ENCODE measurements around the gene SIRT5. TPM values are rescaled to one million over a fixed set of nuclear protein-coding genes. Genes with fewer than 3 reads are reported as not detected.

The SIRT5 gene
- total RNA-seq, 4 donors from 2014 or later: 7.5 to 13.1 (median 10.0) TPM

DNA sequence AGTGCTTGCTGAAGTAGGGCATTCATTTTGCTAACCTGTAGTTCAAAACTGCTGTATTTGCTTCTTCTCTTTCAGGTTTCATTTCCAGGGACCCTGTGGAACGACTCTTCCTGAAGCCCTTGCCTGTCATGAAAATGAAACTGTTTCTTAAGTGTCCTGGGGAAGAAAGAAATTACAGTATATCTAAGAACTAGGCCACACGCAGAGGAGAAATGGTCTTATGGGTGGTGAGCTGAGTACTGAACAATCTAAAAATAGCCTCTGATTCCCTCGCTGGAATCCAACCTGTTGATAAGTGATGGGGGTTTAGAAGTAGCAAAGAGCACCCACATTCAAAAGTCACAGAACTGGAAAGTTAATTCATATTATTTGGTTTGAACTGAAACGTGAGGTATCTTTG is 37.3 kb downstream of the SIRT5 start:
- Histone ChIP-seq H3K36me3 (peaks cover 0 to 26% of the 10 kb centered on the region in 2 donors), H3K27me3 (no peaks in the 10 kb centered on the region), H3K4me1 (peaks cover 7 to 19% (median 8%) of the 10 kb centered on the region in 3 donors), H3K9me3 (no peaks in the 10 kb centered on the region), H3K4me3 (no peak overlapping the region), H3K27ac (no peak overlapping the region)
- WGBS, 2 donors (ENCODE audit: low coverage in 1 of 2): 30 to 49% methylated on average over 3 of the region's 4 CpGs
- no peak for TF ChIP-seq EP300 (IDR thresholded peaks at IDR 0.05)
- no peak for TF ChIP-seq POLR2A (IDR thresholded peaks at IDR 0.05)
- TF ChIP-seq, protein P1, sequence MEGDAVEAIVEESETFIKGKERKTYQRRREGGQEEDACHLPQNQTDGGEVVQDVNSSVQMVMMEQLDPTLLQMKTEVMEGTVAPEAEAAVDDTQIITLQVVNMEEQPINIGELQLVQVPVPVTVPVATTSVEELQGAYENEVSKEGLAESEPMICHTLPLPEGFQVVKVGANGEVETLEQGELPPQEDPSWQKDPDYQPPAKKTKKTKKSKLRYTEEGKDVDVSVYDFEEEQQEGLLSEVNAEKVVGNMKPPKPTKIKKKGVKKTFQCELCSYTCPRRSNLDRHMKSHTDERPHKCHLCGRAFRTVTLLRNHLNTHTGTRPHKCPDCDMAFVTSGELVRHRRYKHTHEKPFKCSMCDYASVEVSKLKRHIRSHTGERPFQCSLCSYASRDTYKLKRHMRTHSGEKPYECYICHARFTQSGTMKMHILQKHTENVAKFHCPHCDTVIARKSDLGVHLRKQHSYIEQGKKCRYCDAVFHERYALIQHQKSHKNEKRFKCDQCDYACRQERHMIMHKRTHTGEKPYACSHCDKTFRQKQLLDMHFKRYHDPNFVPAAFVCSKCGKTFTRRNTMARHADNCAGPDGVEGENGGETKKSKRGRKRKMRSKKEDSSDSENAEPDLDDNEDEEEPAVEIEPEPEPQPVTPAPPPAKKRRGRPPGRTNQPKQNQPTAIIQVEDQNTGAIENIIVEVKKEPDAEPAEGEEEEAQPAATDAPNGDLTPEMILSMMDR (IDR thresholded peaks at IDR 0.05): no peak
- no peak for TF ChIP-seq POLR2AphosphoS5 (IDR thresholded peaks at IDR 0.05)
- no peak for ATAC-seq

GRCh38 chr6:13613029-13613594 is 38.7 kb downstream of the SIRT5 start:
- Histone ChIP-seq H3K36me3 (peaks cover 0 to 33% of the 10 kb centered on the region in 2 donors), H3K9me3 (no peaks in the 10 kb centered on the region), H3K4me1 (peaks cover 8 to 30% (median 8%) of the 10 kb centered on the region in 3 donors), H3K27ac (no peak overlapping the region), H3K4me3 (no peak overlapping the region), H3K27me3 (no peaks in the 10 kb centered on the region)
- 69 to 74% methylated on average over 2 to 3 of the region's 3 CpGs for WGBS, 2 donors (ENCODE audit: low coverage in 1 of 2)
- ATAC-seq: no peak
- no peak for TF ChIP-seq POLR2AphosphoS5 (IDR thresholded peaks at IDR 0.05)
- no peak for TF ChIP-seq POLR2A (IDR thresholded peaks at IDR 0.05)
- TF ChIP-seq, protein P1 (IDR thresholded peaks at IDR 0.05): no peak
- TF ChIP-seq EP300 (IDR thresholded peaks at IDR 0.05): no peak

GRCh38 chr6:13614126-13614925 is 39.9 kb downstream of the SIRT5 start:
- TF ChIP-seq POLR2A (IDR thresholded peaks at IDR 0.05): no peak
- TF ChIP-seq, protein P1 (IDR thresholded peaks at IDR 0.05): no peak
- no peak for TF ChIP-seq POLR2AphosphoS5 (IDR thresholded peaks at IDR 0.05)
- no peak for TF ChIP-seq EP300 (IDR thresholded peaks at IDR 0.05)
- ATAC-seq: peak; percentile 20
- H3K36me3 ChIP-seq: peaks cover 0 to 43% of the 10 kb centered on the region in 2 donors
- WGBS, 2 donors (ENCODE audit: low coverage in 1 of 2): 14 to 17% methylated on average over 11 to 17 of the region's 38 CpGs
- peaks cover 8 to 30% (median 8%) of the 10 kb centered on the region in 3 donors for H3K4me1 ChIP-seq
- no peaks in the 10 kb centered on the region for H3K27me3 ChIP-seq
- peak overlapping the region; percentile 87 to 93 for H3K4me3 ChIP-seq
- H3K27ac ChIP-seq: peak overlapping the region; percentile 27 to 93 (median 88)
- H3K9me3 ChIP-seq: no peaks in the 10 kb centered on the region

GRCh38 chr6:13614926-13615791 is 40.8 kb downstream of the SIRT5 start, which contains the start of gene NOL7:
Gene NOL7, plus strand, starts transcription at chr6:13615335. Its CDS starts 24 bp downstream, at chr6:13615359.
- Histone ChIP-seq H3K9me3 (no peaks in the 10 kb centered on the region), H3K27me3 (no peaks in the 10 kb centered on the region), H3K27ac (peak within 1 kb of the TSS; percentile 64 to 93 (median 88)), H3K4me3 (peak within 1 kb of the TSS; percentile 87 to 93), H3K36me3 (peaks cover 0 to 52% of the 10 kb centered on the region in 2 donors), H3K4me1 (peaks cover 8 to 30% (median 8%) of the 10 kb centered on the region in 3 donors)
- 0 to 2% methylated on average over 6 to 15 of the region's 85 CpGs for WGBS, 2 donors (ENCODE audit: low coverage in 1 of 2)
- TF ChIP-seq EP300 (IDR thresholded peaks at IDR 0.05): no peak
- peak; percentile 97 for TF ChIP-seq POLR2AphosphoS5 (IDR thresholded peaks at IDR 0.05)
- TF ChIP-seq, protein P1 (IDR thresholded peaks at IDR 0.05): peak; percentile 71 to 97 (median 94)
- peak; percentile 78 to 79 for TF ChIP-seq POLR2A (IDR thresholded peaks at IDR 0.05)
- peak; percentile 98 for ATAC-seq

Data from gastroesophageal sphincter (tissue), 4 donors.